Germinal center (tissue), 1 donor: ENCODE measurements around the gene NEK8.
A peak's percentile ranks its signal among the peaks of the same experiment; 100 is the strongest.
"Not testable (repeated sequence)": the region's sequence is repeated elsewhere in the genome, so short reads cannot be mapped to it uniquely, and the experiment has no call there.

Experiments
- DNase-seq: peaks from one replicate; pipeline ENCODE4 v3.0.0; 2012; ENCODE audit warnings: mixed read lengths, low spot score

The NEK8 gene

DNA sequence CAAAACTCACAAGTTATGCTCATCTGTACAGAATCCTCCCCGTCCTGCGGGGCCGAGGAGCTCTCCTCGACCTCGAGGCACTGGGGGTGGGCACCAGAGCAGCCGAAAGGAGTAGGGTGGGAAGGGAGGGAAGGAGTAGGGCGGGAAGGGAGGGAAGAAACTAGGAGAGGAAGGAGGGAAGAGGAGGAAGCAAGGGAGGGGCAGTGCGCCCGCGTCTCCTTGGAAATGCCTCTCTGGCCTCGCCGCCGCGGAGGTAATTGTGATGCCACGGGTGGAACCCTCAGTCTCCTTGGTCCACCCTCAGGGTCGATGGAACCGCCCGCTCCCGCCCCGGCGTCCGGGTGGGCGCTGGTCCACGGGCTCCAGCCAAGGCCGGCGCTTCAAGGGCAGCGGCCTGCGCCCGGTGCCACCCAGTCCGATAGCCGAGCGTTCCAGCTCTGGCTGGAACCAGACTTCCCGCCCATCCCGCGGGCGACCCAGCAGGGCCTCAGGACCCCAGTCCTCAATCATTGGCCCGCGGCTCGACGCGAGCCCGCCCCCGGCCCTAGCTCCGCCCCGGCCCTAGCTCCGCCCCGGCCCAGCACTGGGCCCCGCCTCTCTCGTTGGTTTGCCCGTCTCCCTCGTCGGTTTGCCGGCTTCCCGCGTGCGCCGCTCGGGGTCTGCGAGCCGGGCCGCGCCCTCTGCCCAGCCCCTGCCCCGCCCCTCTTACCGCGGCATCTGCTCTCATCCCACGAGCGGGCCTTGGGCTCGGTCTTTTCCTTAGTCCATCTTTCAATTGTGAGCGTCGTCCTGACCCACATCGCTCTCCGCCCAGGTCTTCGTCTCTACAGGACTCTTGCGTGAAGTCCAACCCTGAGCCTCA lies 17.5 kb upstream of the NEK8 start:
- DNase-seq = peak; percentile 92

DNA sequence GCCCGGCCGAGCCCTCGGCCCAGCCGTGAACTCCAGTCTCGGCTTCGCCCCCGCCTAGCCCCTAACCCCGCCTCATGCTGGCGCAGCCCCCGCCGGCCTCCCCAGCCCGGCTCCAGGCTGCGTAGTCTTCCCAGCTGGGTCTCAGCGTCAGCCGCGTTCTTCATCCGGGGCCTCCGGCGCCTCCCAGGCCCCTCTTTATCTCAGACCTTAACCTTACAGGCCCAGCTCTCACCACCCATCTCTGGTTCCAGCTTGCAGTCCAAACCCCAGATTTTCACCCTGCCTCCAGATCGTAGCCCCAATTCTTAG lies 16.9 kb upstream of the NEK8 start, which contains the start of gene PROCA1:
Gene PROCA1 (minus strand): TSS at position 166 of the 309 bp plus-strand sequence. CDS start 228 bp downstream, outside the sequence.
- DNase-seq = peak; percentile 48

DNA sequence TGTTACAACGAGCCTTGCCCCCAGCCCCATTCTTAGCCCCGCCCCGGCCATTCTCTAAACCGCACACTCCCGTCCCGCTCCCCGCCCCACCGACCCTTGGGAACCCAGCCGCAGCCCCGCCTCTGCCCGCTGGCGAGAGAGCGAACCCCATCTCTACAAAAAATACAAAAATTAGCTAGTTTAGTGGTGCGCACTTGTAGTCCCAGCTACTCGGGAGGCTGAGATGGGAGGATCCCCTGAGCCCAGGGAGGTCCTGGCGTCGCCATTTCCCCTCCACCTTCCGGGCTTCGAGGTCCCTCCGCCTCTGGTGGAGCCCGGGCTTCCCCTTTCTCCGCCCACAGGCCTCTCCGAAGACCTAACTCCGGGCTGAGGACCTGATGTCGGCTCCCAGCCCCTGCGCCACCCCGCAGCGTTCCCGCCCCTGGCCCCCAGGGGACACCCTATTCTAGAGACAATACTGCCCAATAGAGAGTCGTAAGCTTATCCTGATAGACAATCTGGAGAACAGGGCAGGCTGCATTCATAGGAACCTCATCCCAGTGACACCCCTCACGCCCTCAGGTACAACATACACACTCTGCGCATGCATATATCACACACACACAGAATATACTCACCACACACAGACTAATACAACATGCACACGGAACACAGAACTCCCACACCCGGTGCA lies 16.4 kb upstream of the NEK8 start:
- DNase-seq = peak; percentile 80

DNA sequence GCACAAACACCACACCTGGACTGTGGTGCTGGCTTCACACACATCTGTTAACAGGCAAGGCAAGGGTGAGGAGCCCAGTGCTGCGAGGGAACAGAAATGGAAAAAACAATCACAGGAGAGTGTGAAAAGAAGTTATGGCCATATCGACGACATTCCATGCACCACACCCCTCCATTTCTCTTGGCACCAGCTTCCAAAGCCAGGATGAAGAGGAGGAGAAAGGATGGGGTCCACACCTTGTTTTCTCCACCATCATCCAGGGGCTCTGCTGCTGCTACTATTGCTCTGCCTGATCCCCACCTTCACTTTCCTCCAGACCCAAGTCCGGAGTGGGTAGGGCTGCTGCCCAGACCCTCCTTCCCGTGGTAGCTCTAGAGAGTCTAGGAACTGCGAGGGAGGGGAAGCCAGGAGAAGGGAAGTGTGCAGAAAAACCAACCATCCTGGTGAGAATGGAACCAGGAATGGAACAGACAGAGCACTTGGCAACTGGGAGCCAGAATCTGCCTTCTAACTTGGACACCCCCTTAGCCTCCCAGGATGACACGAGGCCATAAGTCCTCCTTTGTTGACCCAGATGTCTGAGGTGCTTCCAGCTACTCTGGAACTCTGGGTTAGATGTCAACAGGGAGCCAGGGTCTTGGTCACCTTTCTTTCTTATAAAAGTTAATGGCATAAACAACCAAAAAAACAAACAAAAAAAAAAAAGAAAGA lies 15.7 kb upstream of the NEK8 start:
- DNase-seq = no peak

DNA sequence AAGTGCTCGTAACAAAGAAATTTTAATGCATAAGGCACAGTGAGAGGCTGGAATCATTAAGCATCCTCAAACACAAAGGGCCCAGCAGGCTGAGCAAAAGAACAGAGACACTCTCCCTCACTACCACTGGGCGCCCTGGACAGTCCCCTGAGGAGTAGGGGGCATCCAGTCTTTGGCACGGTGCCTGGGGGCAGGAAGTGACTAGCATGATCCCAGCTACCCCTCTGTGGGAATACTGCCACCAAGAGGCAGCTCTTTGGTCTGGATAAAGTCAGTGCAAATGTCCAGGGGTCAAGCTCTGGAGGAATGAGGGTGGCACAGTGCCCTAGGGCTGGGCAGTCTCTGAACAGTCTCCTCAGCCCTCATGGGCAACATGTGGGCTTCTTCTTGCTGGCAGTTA lies 14.3 kb upstream of the NEK8 start:
- no peak for DNase-seq

DNA sequence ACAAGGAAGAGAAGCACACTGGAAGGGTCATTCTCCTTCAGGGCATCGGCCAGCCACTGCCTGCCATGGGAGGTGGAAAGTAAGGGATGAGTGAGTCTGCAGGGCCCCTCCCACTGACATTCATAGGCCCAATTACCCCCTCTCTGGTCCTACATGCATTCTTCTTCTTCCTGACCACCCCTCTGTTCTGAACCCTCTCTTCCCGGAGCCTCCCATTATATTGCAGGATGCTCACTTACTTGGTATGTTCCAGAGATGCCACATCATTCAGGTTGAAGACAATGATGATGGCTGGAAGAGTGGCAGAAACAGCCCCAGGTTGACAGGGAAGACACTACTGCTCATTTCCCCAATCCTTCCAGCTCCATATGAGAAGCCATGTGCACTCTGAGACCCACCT lies 13.4 kb upstream of the NEK8 start:
- DNase-seq = no peak

DNA sequence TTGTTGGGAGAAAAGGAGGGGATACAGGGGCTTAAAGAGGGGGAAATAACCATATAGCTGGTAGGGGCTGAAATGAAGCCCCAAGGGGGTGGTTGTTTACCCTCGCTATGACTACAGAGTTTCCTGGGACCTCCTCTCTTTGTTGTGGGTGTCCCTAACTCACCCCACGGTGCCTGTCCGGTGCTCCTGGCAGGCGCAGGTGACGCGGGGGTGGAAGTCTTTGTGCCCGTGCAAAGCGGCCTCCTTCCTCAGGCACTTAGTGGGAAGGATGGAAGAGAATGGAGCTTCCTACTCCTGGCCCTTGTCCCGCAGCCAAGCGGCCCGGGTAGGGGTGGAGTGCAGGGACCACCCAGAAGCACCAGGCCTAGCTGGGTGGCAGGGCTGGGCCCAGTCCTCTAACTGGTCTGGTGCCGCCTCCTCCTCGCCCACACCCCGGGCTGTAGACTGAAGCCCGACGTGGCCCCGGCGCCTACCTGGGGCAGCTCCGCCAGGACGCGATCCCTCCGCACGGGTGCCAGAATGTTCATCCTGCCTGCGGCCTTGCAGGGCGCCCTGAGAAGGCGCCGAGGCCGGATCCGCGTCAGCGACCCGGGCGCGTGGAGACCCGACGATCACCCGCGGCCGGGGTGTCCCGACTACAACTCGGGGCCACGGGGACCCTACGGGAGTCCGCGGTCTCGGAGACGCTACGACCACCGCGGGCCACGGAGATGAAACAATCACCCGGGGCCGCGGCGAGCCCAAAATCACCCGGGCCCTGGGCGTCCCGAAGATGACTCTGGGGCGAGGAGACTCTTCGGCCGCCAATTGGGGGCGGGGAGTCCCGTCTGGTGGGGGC lies 11.6 kb upstream of the NEK8 start:
- DNase-seq = no peak

DNA sequence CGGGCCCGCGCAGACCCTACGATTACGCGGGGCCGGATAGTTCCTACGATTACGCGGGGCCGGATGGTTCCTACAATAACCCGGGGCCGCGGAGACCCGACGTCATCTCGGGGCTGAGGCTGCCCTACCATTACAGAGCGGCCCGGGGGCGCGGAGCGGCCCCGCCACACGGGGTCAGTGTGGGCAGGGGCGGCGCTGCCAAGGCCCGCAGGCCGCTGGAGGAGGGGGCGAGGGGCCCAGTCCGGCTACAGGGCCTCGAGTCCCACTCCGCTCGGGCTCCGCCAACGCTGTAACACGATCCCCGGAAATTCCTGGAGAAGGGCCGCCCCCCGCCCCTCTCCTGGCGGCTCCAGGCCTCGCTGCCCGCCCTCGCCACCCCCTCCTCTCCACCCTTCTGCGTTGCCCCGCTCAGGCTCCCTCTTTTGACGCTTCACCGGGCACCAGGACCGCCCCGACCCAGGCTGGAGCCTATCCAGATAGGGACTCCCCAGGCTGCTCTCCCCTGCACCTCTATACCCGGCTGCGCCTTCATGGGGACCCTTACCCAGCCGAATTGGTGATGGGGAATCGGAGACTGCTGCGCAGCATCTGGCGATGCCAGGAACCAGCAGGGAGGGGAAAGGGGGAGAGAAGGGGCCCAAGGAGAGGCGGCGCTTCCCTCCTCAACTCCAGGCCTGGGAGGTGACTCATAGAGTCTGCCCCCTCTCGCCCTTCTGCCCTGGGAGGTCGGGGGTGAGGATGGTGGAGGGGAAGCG lies 10.8 kb upstream of the NEK8 start, which contains the start of gene RAB34:
Gene RAB34 (minus strand): TSS at position 291 of the 755 bp plus-strand sequence. CDS start 602 bp downstream, outside the sequence.
- no peak for DNase-seq

DNA sequence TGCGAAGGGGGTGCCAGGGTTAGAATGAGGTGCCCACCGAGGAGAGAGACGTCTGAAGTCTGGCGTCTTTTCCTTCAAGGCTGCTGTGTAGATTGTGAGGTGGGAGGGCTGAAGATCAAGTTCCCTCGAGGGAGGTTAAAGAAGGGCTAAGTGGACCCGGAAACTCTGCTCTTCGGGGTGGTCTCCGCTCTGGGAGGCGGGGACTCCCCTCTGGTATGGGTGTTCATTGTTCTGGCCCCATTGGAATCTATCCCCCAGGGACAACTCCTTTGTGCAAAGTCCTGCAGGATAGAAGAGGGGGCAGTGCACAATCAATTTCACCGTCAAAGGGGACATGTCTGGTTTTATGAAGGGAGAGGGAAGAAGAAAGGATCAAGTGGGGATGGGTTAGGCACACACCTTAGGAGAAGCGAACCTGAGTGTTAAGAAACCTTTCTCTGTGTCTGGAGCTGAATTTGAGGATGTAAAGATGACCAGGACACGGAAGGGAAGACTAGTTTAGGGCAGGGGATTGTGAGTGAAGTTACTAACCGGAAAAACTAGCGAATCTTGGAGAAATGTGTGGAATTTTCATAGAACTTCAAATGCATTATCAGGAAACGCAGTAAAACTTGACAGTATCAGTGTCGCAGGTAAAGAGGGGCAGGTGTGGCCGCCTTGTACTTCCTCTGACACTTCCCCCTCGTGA lies 10.1 kb upstream of the NEK8 start:
- no peak for DNase-seq

DNA sequence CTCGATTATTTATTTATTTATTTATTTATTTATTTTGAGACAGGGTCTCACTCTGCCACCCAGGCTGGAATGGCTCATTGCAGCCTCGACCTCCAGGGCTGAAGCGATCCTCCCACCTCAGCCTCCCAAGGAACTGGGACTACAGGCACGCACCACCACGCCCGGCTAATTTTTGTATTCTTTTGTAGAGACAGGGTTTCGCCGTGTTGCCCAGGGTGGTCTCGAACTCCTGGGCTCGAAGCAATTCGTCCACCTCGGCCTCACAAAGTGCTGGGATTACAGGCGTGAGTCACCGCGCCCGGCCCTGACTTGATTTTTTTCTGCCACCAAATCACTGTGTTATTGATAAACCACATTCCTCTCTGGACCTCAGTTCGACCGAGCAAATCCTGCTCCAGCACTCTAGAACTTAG lies 9.6 kb upstream of the NEK8 start:
- DNase-seq = no peak

DNA sequence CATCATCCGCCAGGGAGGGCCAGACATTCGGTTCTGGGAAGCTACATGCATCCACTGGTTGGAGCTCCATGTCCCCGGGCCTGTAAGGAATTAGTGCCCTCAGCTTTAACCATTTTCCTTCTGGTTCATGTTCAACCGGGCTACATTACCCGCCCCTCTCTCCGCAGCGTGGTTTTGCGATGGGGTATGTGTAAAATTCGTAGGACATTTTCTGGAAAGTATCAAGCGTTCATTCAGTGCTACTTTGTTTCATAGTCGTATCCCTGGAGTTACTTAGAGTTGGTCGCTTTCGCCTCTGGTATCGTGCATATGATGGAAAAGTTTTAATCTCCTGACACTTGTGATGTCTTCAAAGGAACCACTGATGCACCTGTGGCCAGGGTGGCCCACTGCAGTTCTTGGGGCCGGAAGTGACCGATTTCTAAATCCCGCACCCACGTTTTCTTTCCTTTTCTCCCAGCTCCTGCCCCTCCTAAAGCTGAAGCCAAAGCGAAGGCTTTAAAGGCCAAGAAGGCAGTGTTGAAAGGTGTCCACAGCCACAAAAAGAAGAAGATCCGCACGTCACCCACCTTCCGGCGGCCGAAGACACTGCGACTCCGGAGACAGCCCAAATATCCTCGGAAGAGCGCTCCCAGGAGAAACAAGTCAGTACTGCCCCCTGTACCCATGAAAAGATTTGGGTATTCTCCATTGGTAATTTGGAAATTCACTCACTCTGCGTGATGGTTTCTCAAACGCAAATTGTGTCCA lies 8.2 kb upstream of the NEK8 start:
- no peak for DNase-seq

DNA sequence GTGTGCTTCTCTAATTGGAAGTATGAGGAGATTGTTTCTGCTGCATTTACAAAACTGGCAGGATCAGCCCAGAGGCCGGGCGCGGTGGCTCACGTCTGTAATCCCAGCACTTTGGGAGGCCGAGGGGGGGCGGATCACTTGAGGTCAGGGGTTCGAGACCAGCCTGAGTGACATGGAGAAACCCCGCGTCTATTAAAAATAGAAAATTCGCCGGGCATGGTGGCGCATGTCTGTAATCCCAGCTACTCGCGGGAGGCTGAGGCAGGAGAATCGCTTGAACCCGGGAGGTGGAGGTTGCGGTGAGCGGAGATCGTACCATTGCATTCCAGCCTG lies 7.6 kb upstream of the NEK8 start:
- DNase-seq = not testable (repeated sequence)

DNA sequence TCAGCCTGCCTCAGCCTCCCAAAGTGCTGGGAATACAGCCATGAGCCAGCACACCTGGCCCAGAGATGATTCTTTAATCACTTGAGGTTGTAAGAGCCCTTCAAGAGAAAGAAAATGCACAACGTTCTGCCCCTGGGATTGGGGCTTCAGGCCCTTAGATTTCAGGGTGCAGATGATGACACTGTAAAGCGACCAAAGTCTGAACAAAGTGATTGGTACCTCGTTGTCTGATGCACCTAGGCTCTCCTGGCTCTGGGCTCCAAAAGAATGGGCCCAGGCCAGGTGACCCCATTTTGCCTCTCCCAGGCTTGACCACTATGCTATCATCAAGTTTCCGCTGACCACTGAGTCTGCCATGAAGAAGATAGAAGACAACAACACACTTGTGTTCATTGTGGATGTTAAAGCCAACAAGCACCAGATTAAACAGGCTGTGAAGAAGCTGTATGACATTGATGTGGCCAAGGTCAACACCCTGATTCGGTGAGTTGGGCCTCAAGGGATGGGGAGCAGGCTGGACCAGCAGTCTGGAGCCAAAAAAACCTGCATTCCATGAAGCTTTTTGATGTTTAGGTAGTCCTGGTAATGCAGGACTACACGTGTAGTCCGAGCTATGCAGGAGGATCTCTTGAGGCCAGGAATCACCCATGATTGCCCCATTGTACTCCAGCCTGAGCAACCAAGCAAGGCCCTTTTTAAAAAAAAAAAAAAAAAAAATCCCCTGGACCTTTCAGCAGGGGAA lies 6.0 kb upstream of the NEK8 start:
- no peak for DNase-seq

DNA sequence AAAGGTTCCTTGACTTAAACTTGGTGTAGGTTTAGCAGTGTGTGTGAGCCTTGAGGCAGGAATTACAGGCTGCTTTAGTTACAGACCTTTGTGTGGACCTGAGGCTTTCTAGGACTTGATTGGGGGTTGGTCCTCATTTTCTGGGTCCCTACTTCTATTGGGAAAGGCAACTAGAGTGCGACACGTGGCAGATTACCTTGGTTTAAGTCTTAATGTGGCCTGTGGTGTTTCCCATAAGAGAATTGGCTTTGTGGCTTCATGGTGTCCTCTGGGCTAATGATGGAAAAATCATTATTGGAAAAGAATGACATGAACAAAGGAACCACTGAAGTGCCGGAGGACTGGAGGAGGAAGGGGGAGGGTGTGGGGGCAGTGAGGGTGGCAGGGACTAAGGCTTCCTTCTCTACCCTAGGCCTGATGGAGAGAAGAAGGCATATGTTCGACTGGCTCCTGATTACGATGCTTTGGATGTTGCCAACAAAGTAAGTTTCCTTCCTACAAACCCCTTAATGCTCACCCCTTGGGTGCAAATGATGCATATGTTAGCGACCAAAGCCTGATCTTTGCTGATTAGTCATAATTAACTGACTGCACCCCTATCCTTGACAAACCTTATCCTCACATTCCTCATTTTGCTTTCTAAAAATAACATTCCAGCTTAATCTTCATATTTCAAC lies 5.3 kb upstream of the NEK8 start:
- DNase-seq = no peak

DNA sequence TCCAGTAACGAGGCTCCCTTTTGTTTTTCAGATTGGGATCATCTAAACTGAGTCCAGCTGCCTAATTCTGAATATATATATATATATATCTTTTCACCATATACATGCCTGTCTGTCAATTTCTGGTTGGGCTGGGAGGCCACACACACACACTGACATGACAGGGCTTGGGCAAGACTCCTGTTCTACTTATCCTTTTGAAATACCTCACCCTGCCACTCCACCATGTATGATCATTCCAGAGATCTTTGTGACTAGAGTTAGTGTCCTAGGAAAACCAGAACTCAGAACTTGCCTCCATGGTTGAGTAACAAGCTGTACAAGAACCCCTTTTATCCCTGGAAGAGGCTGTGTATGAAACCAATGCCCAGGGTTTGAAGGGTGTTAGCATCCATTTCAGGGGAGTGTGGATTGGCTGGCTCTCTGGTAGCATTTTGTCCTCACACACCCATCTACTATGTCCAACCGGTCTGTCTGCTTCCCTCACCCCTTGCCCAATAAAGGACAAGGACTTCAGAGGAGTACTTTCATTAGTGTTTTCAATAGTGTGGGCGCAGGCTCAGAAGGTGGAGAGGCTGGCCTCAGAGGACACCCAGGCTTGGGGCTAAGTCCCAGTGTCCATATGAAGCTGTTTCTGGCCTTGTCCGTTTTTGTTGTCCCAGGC lies 4.6 kb upstream of the NEK8 start:
- not testable (repeated sequence) for DNase-seq

DNA sequence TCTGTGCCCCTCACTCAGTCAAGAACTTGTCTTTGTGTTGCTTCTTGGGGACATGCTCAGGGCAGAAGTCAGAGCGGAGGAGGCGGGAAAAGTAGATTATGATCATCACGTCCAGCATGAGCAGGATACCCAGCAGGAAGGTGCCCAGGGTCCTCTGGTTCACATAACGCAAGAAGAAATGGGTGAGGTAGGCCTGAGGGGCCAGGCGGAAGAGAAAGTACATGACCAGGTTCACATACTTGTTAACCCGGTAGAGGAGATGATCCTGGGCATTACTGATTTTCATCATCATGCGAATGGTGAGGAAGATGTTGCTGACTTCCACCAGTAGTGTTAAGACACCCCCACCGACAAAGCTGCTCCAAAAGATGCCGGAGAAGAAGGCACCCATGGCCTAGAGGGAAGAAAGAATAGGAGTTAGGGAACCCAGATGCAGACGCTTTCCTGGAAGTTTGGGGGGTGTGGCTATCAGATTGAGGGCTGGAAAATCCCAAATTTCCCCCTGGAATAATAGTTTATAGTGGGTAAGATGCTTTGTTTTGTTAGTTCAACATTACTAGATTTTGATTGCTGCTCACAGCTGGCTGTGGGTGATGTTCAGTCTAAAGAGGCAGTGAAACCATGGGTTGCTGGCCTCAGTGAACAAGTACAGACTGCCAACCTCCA lies 4.0 kb upstream of the NEK8 start:
- peak; percentile 57 for DNase-seq

DNA sequence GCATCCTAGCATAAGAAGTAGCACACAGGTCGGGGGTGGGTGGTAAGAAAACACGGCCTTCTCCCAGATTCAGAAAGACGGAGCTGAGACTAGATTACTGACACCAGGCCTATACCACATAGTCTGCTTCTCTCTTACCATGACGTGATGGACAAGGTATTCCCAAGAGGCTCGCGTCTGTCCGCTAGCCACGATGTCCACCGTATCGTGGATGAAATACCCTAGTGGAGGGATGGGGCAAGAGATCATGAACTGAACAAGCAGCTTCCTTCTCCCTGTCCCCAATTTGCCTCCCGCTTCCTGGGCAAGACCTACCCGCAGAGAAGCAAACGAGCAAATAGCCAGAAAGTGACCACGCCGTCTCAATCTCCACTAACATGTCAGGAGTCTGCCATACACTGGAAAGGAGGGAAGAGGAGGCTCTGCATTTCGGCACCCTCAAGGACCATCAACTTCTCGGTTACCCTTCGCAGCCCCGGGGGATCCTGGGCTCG lies 3.4 kb upstream of the NEK8 start:
- DNase-seq = no peak
